ENCODE measurements around the gene RHCG. TPM values are rescaled to one million over a fixed set of nuclear protein-coding genes. Genes with fewer than 3 reads are reported as not detected.

RHCG gene
- total and polyA plus RNA-seq, 2 of the 4 experiments (the other 2 are of a cell fraction): not detected

DNA sequence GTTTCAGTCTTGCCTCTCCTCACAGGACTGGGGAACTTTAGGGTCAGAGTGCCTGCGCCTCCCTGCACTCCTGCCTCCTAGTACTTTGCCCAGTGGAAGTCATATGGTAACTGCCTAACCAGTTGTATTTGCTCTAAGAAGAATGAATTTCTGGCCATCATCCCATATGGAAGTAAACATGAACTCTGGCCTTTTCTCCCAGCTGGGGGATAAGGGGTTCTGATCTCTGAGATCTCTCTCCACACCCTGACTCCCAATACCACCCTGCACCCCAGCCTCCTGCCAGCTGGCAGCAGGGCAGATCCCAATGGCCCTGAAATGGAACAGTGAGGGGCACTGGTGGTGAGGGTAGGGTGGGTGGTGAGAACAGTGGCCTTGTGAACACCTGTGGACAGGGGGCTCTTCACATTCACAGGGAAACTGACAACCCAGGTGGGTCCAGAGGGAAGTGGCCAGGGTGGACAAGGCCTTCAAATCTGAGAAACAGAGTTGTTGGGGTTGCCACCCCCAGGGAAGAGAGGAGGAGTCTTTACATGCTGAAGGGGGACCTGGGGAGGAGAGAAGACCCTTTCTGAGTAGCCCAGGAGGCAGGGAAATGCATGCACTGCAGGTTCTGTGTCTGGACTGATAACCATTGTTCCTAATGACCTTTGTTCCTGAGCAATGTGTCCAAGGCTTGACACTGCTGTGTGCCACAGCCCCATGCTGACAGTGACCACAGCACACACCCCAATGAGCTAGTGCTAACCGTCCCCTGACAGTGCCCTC is 36.9 kb downstream of the RHCG start:
- H3K79me1 ChIP-seq (ENCODE audit: low read depth in 1 of 2, low read length in 2 of 2): no peaks in the 10 kb centered on the region
- BruUV-seq (replicated peaks): no TSS peak
- H2BK15ac ChIP-seq (ENCODE audit: low read depth, low read length): no peak overlapping the region
- no peak overlapping the region for H3K23ac ChIP-seq (ENCODE audit: low read depth, low read length)
- DNase-seq: no peak
- no peak overlapping the region for H2BK120ac ChIP-seq (ENCODE audit: low read depth, low read length)
- no peak overlapping the region for H3K14ac ChIP-seq (replicated peaks; ENCODE audit: low read depth, low read length)
- no peak overlapping the region for H4K91ac ChIP-seq (ENCODE audit: insufficient read depth, low read depth, low read length)
- H2AFZ ChIP-seq (replicated peaks; ENCODE audit: low read length, poor library complexity): no peak overlapping the region
- ATAC-seq (ENCODE audit: low read depth): no peak
- H2BK20ac ChIP-seq (ENCODE audit: low read depth, low read length): no peak overlapping the region
- TF ChIP-seq BHLHE40 (IDR thresholded peaks at IDR 0.05; ENCODE audit: low read depth, low read length) (no peak), RCOR1 (IDR thresholded peaks at IDR 0.05; ENCODE audit: insufficient replicate concordance, low read length) (no peak), MAZ (IDR thresholded peaks at IDR 0.05; ENCODE audit: borderline replicate concordance, low read depth, low read length) (no peak)
- in situ Hi-C loops (cut with MboI; ENCODE audit: low sequenced_read_pairs): no loop called here
- dilution Hi-C loops (cut with HindIII; ENCODE audit: low sequenced_read_pairs, unreplicated experiment): no loop called here
- peaks cover 7% of the 10 kb centered on the region; the same call in 1 of the 2 replicates for H3K27me3 ChIP-seq (ENCODE audit: control insufficient read depth, insufficient read depth, low read length)
- ChIA-PET CTCF (no interaction called here), POLR2A (ENCODE audit: unreplicated experiment) (no interaction called here)
- intact Hi-C loops (cut with micrococcal nuclease): no loop called here
- no peak overlapping the region for H3K18ac ChIP-seq (ENCODE audit: low read depth, low read length)
- no peak overlapping the region for H2AK5ac ChIP-seq (ENCODE audit: low read depth, low read length)
- no peak overlapping the region for H3K9ac ChIP-seq (ENCODE audit: low read depth, low read length)
- no peak overlapping the region for H3K4me3 ChIP-seq (ENCODE audit: insufficient read depth, low read depth, low read length)
- H3K4me2 ChIP-seq (ENCODE audit: low read depth, low read length): no peak overlapping the region
- no peaks in the 10 kb centered on the region for H3K4me1 ChIP-seq (ENCODE audit: control insufficient read depth, insufficient read depth, low read length)
- H3K56ac ChIP-seq (ENCODE audit: extremely low read depth, insufficient read depth, low read length): no peak overlapping the region
- no peak overlapping the region for H2AK9ac ChIP-seq (replicated peaks; ENCODE audit: low read depth, low read length, poor library complexity)
- H3K36me3 ChIP-seq (ENCODE audit: control insufficient read depth, insufficient read depth, low read length): no peaks in the 10 kb centered on the region
- peaks cover 2% of the 10 kb centered on the region; the same call in 1 of the 2 replicates for H3K9me3 ChIP-seq (ENCODE audit: control insufficient read depth, insufficient read depth, low read length)
- H3K4ac ChIP-seq (ENCODE audit: low read depth, low read length): no peak overlapping the region
- H4K5ac ChIP-seq (ENCODE audit: low read depth, low read length): no peak overlapping the region
- no peaks in the 10 kb centered on the region for H3K9me1 ChIP-seq (ENCODE audit: insufficient read depth, low read length)
- no peak overlapping the region for H2BK5ac ChIP-seq (ENCODE audit: low read depth, low read length, poor library complexity, severe bottlenecking)
- no CpG with 5 or more reads among the region's 2 CpGs for WGBS, 2 experiments (ENCODE audit: extremely low coverage in 2 of 2, insufficient read length in 1 of 2)
- H4K8ac ChIP-seq (ENCODE audit: low read depth in 2 of 2, low read length in 2 of 2): no peak overlapping the region
- no peak overlapping the region for H3K27ac ChIP-seq (ENCODE audit: insufficient read depth, low read length)
- H4K20me1 ChIP-seq (ENCODE audit: insufficient read depth, low read length): no peaks in the 10 kb centered on the region
